GM23248 (cell line): ENCODE data around the gene MYH7B. TPM values are rescaled to one million over a fixed set of nuclear protein-coding genes. Genes with fewer than 3 reads are reported as not detected.

ENCODE experiments used
- DNase-seq: peaks from one replicate; pipeline ENCODE4 v3.0.0-alpha.2; 2015
- H2AFZ ChIP-seq: fragments of 200-600 bp; sonication (generic); 2 replicates; pipeline ENCODE4 v1.6.1; 2016; ENCODE audit warnings: antibody characterized with exemption
- H3F3A ChIP-seq: fragments of 200-600 bp; sonication (generic); 2 replicates; pipeline ENCODE4 v1.6.1; 2016; ENCODE audit warnings: mild to moderate bottlenecking, antibody characterized with exemption, mixed run types; ENCODE audit not compliant: insufficient read depth
- H3K27ac ChIP-seq: fragments of 200-600 bp; sonication (generic); 2 replicates; pipeline ENCODE4 v1.5.1; 2016; ENCODE audit warnings: mild to moderate bottlenecking
- H3K27me3 ChIP-seq: fragments of 200-600 bp; sonication (generic); replicated peaks from 2 replicates; pipeline ENCODE4 v1.6.1; 2016; ENCODE audit warnings: mild to moderate bottlenecking; ENCODE audit not compliant: insufficient read depth
- H3K36me3 ChIP-seq: fragments of 200-600 bp; sonication (generic); 2 replicates; pipeline ENCODE4 v1.6.1; 2016; ENCODE audit warnings: low read depth, mild to moderate bottlenecking
- H3K4me1 ChIP-seq: fragments of 200-600 bp; sonication (generic); 2 replicates; pipeline ENCODE4 v1.6.1; 2016; ENCODE audit warnings: mild to moderate bottlenecking; ENCODE audit not compliant: insufficient read depth
- H3K4me2 ChIP-seq: fragments of 200-600 bp; sonication (generic); one replicate; pipeline ENCODE4 v1.6.1; 2016; ENCODE audit warnings: mild to moderate bottlenecking; ENCODE audit not compliant: unreplicated experiment
- H3K4me3 ChIP-seq: fragments of 200-600 bp; sonication (generic); 2 replicates; pipeline ENCODE4 v1.5.1; 2016; ENCODE audit warnings: mild to moderate bottlenecking
- H3K79me2 ChIP-seq: fragments of 200-600 bp; sonication (generic); 2 replicates; pipeline ENCODE4 v1.6.1; 2016; ENCODE audit warnings: mild to moderate bottlenecking; ENCODE audit not compliant: insufficient read depth
- H3K9ac ChIP-seq: fragments of 200-600 bp; sonication (generic); 2 replicates; pipeline ENCODE4 v1.6.1; 2016; ENCODE audit warnings: mild to moderate bottlenecking
- H3K9me2 ChIP-seq: fragments of 200-600 bp; sonication (generic); 2 replicates; pipeline ENCODE4 v1.6.1; 2016; ENCODE audit warnings: mixed run types, mild to moderate bottlenecking, moderate library complexity; ENCODE audit not compliant: insufficient read depth
- H3K9me3 ChIP-seq: fragments of 200-600 bp; sonication (generic); one replicate; pipeline ENCODE4 v1.6.1; 2017; ENCODE audit warnings: low read depth
- H4K20me1 ChIP-seq: fragments of 200-600 bp; sonication (generic); 2 replicates; pipeline ENCODE4 v1.6.0; 2016; ENCODE audit not compliant: insufficient read depth
- EZH2 ChIP-seq: fragments of 200-600 bp; sonication (generic); IDR thresholded peaks from 2 replicates; pipeline ENCODE4 v1.6.1; 2018; ENCODE audit warnings: antibody characterized with exemption, mild to moderate bottlenecking; ENCODE audit not compliant: insufficient read depth, poor library complexity, severe bottlenecking
- EZH2phosphoT487 ChIP-seq: fragments of 200-600 bp; sonication (generic); IDR thresholded peaks from 2 replicates; pipeline ENCODE4 v1.6.1; 2018; ENCODE audit warnings: antibody characterized with exemption, moderate library complexity, mild to moderate bottlenecking, low read depth; ENCODE audit not compliant: insufficient read depth
- WGBS, 2 experiments: methylation state at CpG; one replicate each; pipeline ENCODE4 v1.1.6; 2015 to 2017; ENCODE audit warnings: low lambda C conversion rate in 2 of 2, low coverage in 1 of 2; ENCODE audit errors: missing lambda C conversion rate in 2 of 2; 5-methylcytosine and 5-hydroxymethylcytosine counted together
- in situ Hi-C: fragments of 300-500 bp; cut with MboI; formaldehyde crosslinking; loops from 2 replicates; pipeline ENCODE4 v1.15.0; 2020
- polyA plus RNA-seq: library from polyadenylated mRNA; unstranded; fragments of >200 nt; fragmentation: Nextera tagmentation; extraction: Ambion mirVana; gene quantifications from 2 replicates; pipeline ENCODE4 v1.2.1, GENCODE V29; 2016
- total RNA-seq: library from RNA; depleted of rRNA; stranded (reverse); fragments of >200 nt; shearing (Covaris generic); gene quantifications from 2 replicates; pipeline ENCODE4 v1.2.3, GENCODE V29; 2014; rRNA removed

MYH7B gene
- total RNA-seq: under 0.01 and 0.11 TPM in 2 replicates
- polyA plus RNA-seq: 0.13 and 0.49 TPM in 2 replicates

DNA sequence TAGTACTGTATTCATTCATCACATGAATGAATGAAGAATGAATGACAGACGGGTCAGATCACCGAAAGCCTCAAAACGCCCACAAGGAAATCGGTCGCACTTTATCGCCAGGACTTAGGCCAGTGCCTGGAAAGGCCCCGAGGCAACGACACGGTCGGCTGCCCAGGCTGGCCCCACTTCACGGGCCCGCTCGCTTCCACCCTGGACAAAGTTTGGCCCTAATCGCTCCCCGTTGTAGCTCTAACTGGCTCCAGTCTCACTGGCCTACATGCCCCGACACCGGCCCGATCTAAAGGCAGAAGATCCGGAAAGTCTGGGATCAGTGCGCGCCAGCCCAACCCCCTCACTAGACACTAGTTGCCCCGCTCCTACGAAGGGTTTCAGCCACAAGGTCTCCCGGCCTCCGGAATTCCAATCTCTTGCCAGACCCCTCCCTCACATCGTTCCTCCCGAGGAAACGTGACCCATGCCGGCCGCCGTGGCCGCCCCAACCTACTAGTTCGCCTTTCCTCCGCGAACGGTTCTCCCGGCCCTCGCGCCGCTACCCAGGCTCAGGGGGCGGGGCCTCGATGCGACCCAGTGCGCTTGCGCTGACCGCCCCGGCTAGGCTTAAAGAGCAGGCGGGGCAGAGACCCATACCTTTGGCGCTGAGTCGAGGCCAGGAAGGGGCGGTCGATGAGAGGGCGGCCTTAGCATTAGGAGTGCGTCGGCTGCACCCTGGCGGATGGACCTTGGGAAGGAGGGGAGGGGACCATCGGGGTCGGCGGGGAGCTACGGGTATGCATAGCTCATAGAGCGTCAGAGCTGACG lies at the start of gene MYH7B, which contains the start of gene GSS:
Gene MYH7B (plus strand): TSS at position 638 of the 810 bp plus-strand sequence. CDS start 22,138 bp downstream, outside the sequence.
Gene GSS (minus strand): TSS at position 576 of the 810 bp plus-strand sequence. CDS start 3,954 bp downstream, outside the sequence.
- peak; percentile 97 for DNase-seq
- H3K9me2 ChIP-seq: no peaks in the 10 kb centered on the region
- 0 out of 2 replicates have a peak, but pooled peaks cover 6% of the 10 kb centered on the region for H3K36me3 ChIP-seq
- 1% methylated on average over 54 to 62 of the region's 62 CpGs for WGBS, 2 experiments
- H3K27ac ChIP-seq: peak within 1 kb of the TSS; percentile 75
- peaks cover 20% of the 10 kb centered on the region for H3K79me2 ChIP-seq
- H2AFZ ChIP-seq: peak within 1 kb of the TSS; percentile 89
- H3K4me1 ChIP-seq: peaks cover 12% of the 10 kb centered on the region; the same call in 1 of the 2 replicates
- TF ChIP-seq EZH2phosphoT487 (no peak), EZH2 (no peak)
- peak within 1 kb of the TSS; percentile 79 for H3K4me3 ChIP-seq
- H3K27me3 ChIP-seq: no peaks in the 10 kb centered on the region
- H3K4me2 ChIP-seq: peak within 1 kb of the TSS; percentile 96
- in situ Hi-C loops: no loop called here
- peak within 1 kb of the TSS; percentile 88 for H3K9ac ChIP-seq
- H3F3A ChIP-seq: peaks cover 5% of the 10 kb centered on the region; the same call in 1 of the 2 replicates
- H4K20me1 ChIP-seq: no peaks in the 10 kb centered on the region
- H3K9me3 ChIP-seq: no peaks in the 10 kb centered on the region

- Histone ChIP-seq H3K9me2 (no peaks in the 10 kb centered on the region), H3K36me3 (no peaks in the 10 kb centered on the region), H3K79me2 (no peaks in the 10 kb centered on the region; the same call in 1 of the 2 replicates), H3K4me2 (peak overlapping the region; percentile 52), H3K4me1 (peaks cover 15% of the 10 kb centered on the region), H3K9ac (0 out of 2 replicates have a peak overlapping the region, but pooled peaks have one; percentile 33), H3K9me3 (no peaks in the 10 kb centered on the region), H2AFZ (no peak overlapping the region), H3F3A (peaks cover 25% of the 10 kb centered on the region), H3K4me3 (no peak overlapping the region), H3K27ac (peak overlapping the region; percentile 63), H4K20me1 (no peaks in the 10 kb centered on the region), H3K27me3 (no peaks in the 10 kb centered on the region)
- in situ Hi-C loops: no loop called here
- WGBS, 2 experiments: 34% methylated on average over 7 of the region's 7 CpGs
- peak; percentile 89 for DNase-seq
- TF ChIP-seq EZH2 (no peak), EZH2phosphoT487 (no peak)
These were observed 47.8 kb upstream of the MYH7B start for GRCh38 chr20:34907616-34908469.

DNA sequence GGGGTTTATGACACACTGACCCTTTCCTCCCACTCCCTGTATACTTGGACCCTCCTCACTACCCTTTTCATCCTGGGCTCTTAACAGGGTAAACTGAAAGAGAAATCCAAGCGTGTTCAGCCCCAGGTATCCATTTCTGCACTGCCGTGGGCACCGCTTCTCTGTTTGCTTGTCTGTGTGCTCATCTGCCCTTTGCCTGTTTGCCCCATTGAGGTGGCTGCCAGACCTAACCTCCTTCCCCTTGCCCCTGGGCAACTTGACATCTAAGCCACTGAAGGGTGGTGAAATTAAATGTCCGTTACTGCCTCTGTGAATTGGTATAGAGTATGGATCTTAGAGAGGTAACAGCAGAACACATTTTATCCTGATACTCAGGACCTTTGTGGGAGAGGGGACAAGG lies 40.5 kb upstream of the MYH7B start:
- in situ Hi-C loops: no loop called here
- no peak overlapping the region for H3K9ac ChIP-seq
- no peaks in the 10 kb centered on the region for H3K36me3 ChIP-seq
- H3K79me2 ChIP-seq: no peaks in the 10 kb centered on the region; the same call in 1 of the 2 replicates
- no peaks in the 10 kb centered on the region for H4K20me1 ChIP-seq
- H3K9me3 ChIP-seq: no peaks in the 10 kb centered on the region
- no peaks in the 10 kb centered on the region for H3F3A ChIP-seq
- no peak for DNase-seq
- H3K4me1 ChIP-seq: no peaks in the 10 kb centered on the region
- H3K4me3 ChIP-seq: no peak overlapping the region
- no peak overlapping the region for H3K27ac ChIP-seq
- no peak overlapping the region for H2AFZ ChIP-seq
- WGBS, 2 experiments: 90 to 94% methylated on average over 4 of the region's 4 CpGs
- no peaks in the 10 kb centered on the region for H3K27me3 ChIP-seq
- H3K9me2 ChIP-seq: no peaks in the 10 kb centered on the region
- H3K4me2 ChIP-seq: no peak overlapping the region
- TF ChIP-seq EZH2: no peak
- TF ChIP-seq EZH2phosphoT487: no peak

GRCh38 chr20:34915749-34916455 lies 39.8 kb upstream of the MYH7B start:
- Histone ChIP-seq H3K4me3 (no peak overlapping the region), H3K4me2 (no peak overlapping the region), H3K36me3 (no peaks in the 10 kb centered on the region), H2AFZ (no peak overlapping the region), H3K4me1 (no peaks in the 10 kb centered on the region), H3K79me2 (no peaks in the 10 kb centered on the region; the same call in 1 of the 2 replicates), H3K9ac (no peak overlapping the region), H3K27ac (no peak overlapping the region), H3F3A (no peaks in the 10 kb centered on the region), H4K20me1 (no peaks in the 10 kb centered on the region), H3K27me3 (no peaks in the 10 kb centered on the region), H3K9me3 (no peaks in the 10 kb centered on the region), H3K9me2 (no peaks in the 10 kb centered on the region)
- in situ Hi-C loops: no loop called here
- TF ChIP-seq EZH2phosphoT487 (no peak), EZH2 (no peak)
- WGBS, 2 experiments: 93 to 96% methylated on average over 4 of the region's 4 CpGs
- no peak for DNase-seq
